Inferior parietal cortex (tissue), 1 donor: ENCODE results near the gene CAMK2D.

ENCODE experiments used
- DNase-seq: peaks from one replicate; pipeline ENCODE4 v3.0.0-alpha.2; 2016; ENCODE audit errors: extremely low spot score

CAMK2D gene

GRCh38 chr4:113440371-113440770 is 321.2 kb downstream of the CAMK2D start:
- no peak for DNase-seq

- DNase-seq = no peak
These were observed 322.9 kb downstream of the CAMK2D start for GRCh38 chr4:113438596-113438995.

GRCh38 chr4:113437129-113437528 is 324.4 kb downstream of the CAMK2D start:
- DNase-seq = no peak

GRCh38 chr4:113436360-113436759 is 325.2 kb downstream of the CAMK2D start:
- DNase-seq = peak; percentile 20

- peak; percentile 29 for DNase-seq
These were observed 325.6 kb downstream of the CAMK2D start for GRCh38 chr4:113435893-113436292.

- DNase-seq = no peak
These were observed 327.3 kb downstream of the CAMK2D start for GRCh38 chr4:113434247-113434587.

- no peak for DNase-seq
These were observed 327.8 kb downstream of the CAMK2D start for GRCh38 chr4:113433536-113434246.

- no peak for DNase-seq
These were observed 328.4 kb downstream of the CAMK2D start for GRCh38 chr4:113433116-113433515.

- no peak for DNase-seq
These were observed 337.9 kb downstream of the CAMK2D start for GRCh38 chr4:113423631-113424030.

- no peak for DNase-seq
These were observed 340.6 kb downstream of the CAMK2D start for GRCh38 chr4:113420938-113421337.

GRCh38 chr4:113419631-113420030 is 341.9 kb downstream of the CAMK2D start:
- no peak for DNase-seq

GRCh38 chr4:113411496-113411938 is 350.0 kb downstream of the CAMK2D start:
- DNase-seq = no peak

- DNase-seq = no peak
These were observed 350.9 kb downstream of the CAMK2D start for GRCh38 chr4:113410686-113411085.

GRCh38 chr4:113409181-113409580 is 352.4 kb downstream of the CAMK2D start:
- no peak for DNase-seq

GRCh38 chr4:113407409-113407808 is 354.1 kb downstream of the CAMK2D start:
- DNase-seq = no peak

- DNase-seq = no peak
These were observed 354.9 kb downstream of the CAMK2D start for GRCh38 chr4:113406723-113407016.

- no peak for DNase-seq
These were observed 355.4 kb downstream of the CAMK2D start for GRCh38 chr4:113405874-113406722.

- DNase-seq = no peak
These were observed 356.7 kb downstream of the CAMK2D start for GRCh38 chr4:113404841-113405240.

- DNase-seq = no peak
These were observed 357.4 kb downstream of the CAMK2D start for GRCh38 chr4:113404167-113404571.
